Loucy (cell line): ENCODE measurements around the gene TCN1.
"Not testable (repeated sequence)": the region's sequence is repeated elsewhere in the genome, so short reads cannot be mapped to it uniquely, and the experiment has no call there.

Source experiments
- H2AFZ ChIP-seq: fragments of 200-600 bp; sonication (generic); 2 replicates; pipeline ENCODE4 v1.6.0; 2016; ENCODE audit warnings: antibody characterized with exemption, mild to moderate bottlenecking, low read length, moderate library complexity
- H3F3A ChIP-seq: fragments of 200-600 bp; 2 replicates; pipeline ENCODE4 v1.6.0; 2016; ENCODE audit warnings: antibody characterized with exemption, low read depth, mild to moderate bottlenecking
- H3K27me3 ChIP-seq: fragments of 200-600 bp; sonication (generic); 2 replicates; pipeline ENCODE4 v1.6.1; 2014; ENCODE audit warnings: low read length, mild to moderate bottlenecking; ENCODE audit not compliant: insufficient read depth, poor library complexity, severe bottlenecking
- H3K36me3 ChIP-seq: fragments of 200-600 bp; sonication (generic); 2 replicates; pipeline ENCODE4 v1.6.1; 2016; ENCODE audit warnings: low read length; ENCODE audit not compliant: insufficient read depth
- H3K4me1 ChIP-seq: fragments of 200-600 bp; sonication (generic); 2 replicates; pipeline ENCODE4 v1.5.1; 2014; ENCODE audit warnings: low read length, mild to moderate bottlenecking; ENCODE audit not compliant: insufficient read depth, poor library complexity, severe bottlenecking
- H3K4me2 ChIP-seq: fragments of 200-600 bp; sonication (generic); 2 replicates; pipeline ENCODE4 v1.6.0; 2014; ENCODE audit warnings: antibody characterized with exemption, low read length, low read depth, mild to moderate bottlenecking; ENCODE audit not compliant: poor library complexity, severe bottlenecking
- H3K4me3 ChIP-seq: fragments of 200-600 bp; sonication (generic); 2 replicates; pipeline ENCODE4 v1.5.1; 2014; ENCODE audit warnings: low read length, mild to moderate bottlenecking, mixed read lengths; ENCODE audit not compliant: poor library complexity, severe bottlenecking
- H3K79me2 ChIP-seq: fragments of 200-600 bp; sonication (generic); 2 replicates; pipeline ENCODE4 v1.6.1; 2014; ENCODE audit warnings: low read length; ENCODE audit not compliant: insufficient read depth
- H3K9ac ChIP-seq: fragments of 200-600 bp; sonication (generic); 2 replicates; pipeline ENCODE4 v1.6.0; 2014; ENCODE audit warnings: mild to moderate bottlenecking, low read depth, low read length, moderate library complexity; ENCODE audit not compliant: poor library complexity, severe bottlenecking
- H3K9me2 ChIP-seq: fragments of 200-600 bp; sonication (generic); replicated peaks from 2 replicates; pipeline ENCODE4 v1.6.1; 2016; ENCODE audit warnings: low read depth, low read length, mixed read lengths
- H3K9me3 ChIP-seq: fragments of 200-600 bp; sonication (generic); 2 replicates; pipeline ENCODE4 v1.6.1; 2014; ENCODE audit warnings: mild to moderate bottlenecking, antibody characterized with exemption, low read length, low read depth; ENCODE audit not compliant: insufficient read depth
- H4K20me1 ChIP-seq: fragments of 200-600 bp; sonication (generic); 2 replicates; pipeline ENCODE4 v1.6.0; 2014; ENCODE audit warnings: antibody characterized with exemption, low read length, mild to moderate bottlenecking; ENCODE audit not compliant: insufficient read depth, poor library complexity, severe bottlenecking
- EZH2phosphoT487 ChIP-seq: fragments of 200-600 bp; IDR thresholded peaks from 2 replicates; pipeline ENCODE4 v1.6.1; 2018; ENCODE audit warnings: antibody characterized with exemption, mild to moderate bottlenecking, moderate library complexity, borderline replicate concordance
- TF ChIP-seq, protein P1 (sequence below): fragments of 200-600 bp; sonication (generic); conservative IDR thresholded peaks from 2 replicates; pipeline ENCODE4 v1.5.1; 2014; ENCODE audit warnings: mild to moderate bottlenecking, antibody characterized with exemption, low read length

TCN1 gene

DNA sequence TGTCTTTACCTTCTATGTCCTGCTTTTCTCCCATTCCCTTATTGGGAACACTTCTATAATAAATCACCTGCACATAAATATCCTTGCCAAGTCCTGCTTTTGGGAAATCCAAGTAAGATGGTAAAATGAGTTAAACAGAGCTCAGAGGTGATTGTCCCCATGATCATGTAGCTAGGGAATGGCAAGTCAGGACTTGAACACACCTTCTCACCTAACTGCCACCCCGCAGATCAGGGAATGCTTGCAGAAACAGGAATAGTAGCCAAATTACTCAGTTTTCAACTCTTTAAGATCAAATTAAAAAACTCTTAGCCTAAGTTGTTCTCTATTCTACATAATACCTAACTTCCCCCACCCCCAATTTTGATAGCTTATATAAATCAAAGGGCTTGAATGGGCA lies 28.3 kb upstream of the TCN1 start:
- Histone ChIP-seq H3K27me3 (no peaks in the 10 kb centered on the region), H3K9me2 (no peaks in the 10 kb centered on the region), H3K4me2 (no peak overlapping the region), H3K79me2 (no peaks in the 10 kb centered on the region), H3K4me3 (no peak overlapping the region), H4K20me1 (no peaks in the 10 kb centered on the region), H3K9me3 (no peaks in the 10 kb centered on the region; the same call in 1 of the 2 replicates), H3K36me3 (no peaks in the 10 kb centered on the region), H3K9ac (no peak overlapping the region), H3F3A (no peaks in the 10 kb centered on the region), H3K4me1 (peaks cover 16% of the 10 kb centered on the region), H2AFZ (no peak overlapping the region)
- TF ChIP-seq, protein P1, sequence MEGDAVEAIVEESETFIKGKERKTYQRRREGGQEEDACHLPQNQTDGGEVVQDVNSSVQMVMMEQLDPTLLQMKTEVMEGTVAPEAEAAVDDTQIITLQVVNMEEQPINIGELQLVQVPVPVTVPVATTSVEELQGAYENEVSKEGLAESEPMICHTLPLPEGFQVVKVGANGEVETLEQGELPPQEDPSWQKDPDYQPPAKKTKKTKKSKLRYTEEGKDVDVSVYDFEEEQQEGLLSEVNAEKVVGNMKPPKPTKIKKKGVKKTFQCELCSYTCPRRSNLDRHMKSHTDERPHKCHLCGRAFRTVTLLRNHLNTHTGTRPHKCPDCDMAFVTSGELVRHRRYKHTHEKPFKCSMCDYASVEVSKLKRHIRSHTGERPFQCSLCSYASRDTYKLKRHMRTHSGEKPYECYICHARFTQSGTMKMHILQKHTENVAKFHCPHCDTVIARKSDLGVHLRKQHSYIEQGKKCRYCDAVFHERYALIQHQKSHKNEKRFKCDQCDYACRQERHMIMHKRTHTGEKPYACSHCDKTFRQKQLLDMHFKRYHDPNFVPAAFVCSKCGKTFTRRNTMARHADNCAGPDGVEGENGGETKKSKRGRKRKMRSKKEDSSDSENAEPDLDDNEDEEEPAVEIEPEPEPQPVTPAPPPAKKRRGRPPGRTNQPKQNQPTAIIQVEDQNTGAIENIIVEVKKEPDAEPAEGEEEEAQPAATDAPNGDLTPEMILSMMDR = no peak
- no peak for TF ChIP-seq EZH2phosphoT487

- no peaks in the 10 kb centered on the region for H3K79me2 ChIP-seq
- H3K4me2 ChIP-seq = no peak overlapping the region
- H3K36me3 ChIP-seq = no peaks in the 10 kb centered on the region
- no peaks in the 10 kb centered on the region for H3F3A ChIP-seq
- H3K9me2 ChIP-seq = no peaks in the 10 kb centered on the region
- H3K27me3 ChIP-seq = no peaks in the 10 kb centered on the region
- H3K4me1 ChIP-seq = peaks cover 10% of the 10 kb centered on the region
- no peaks in the 10 kb centered on the region for H4K20me1 ChIP-seq
- H3K4me3 ChIP-seq = no peak overlapping the region
- no peaks in the 10 kb centered on the region; the same call in 1 of the 2 replicates for H3K9me3 ChIP-seq
- peak overlapping the region; percentile 77; the same call in 1 of the 2 replicates for H2AFZ ChIP-seq
- peak overlapping the region; percentile 27 for H3K9ac ChIP-seq
- TF ChIP-seq EZH2phosphoT487 = no peak
- TF ChIP-seq, protein P1 = no peak
Measured at GRCh38 chr11:59891781-59892181, 25.5 kb upstream of the TCN1 start.

DNA sequence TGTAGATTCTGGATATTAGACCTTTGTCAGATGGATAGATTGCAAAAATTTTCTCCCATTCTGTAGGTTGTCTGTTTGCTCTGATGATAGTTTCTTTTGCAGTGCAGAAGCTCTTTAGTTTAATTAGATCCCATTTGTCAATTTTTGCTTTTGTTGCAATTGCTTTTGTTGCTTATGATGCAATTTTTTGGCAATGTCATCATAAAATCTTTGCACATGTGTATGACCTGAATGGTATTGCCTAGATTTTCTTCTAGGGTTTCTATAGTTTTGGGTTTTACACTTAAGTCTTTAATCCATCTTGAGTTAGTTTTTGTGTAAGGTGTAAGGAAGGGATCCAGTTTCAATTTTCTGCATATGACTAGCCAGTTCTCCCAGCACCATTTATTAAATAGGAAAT lies 20.9 kb upstream of the TCN1 start:
- H3K36me3 ChIP-seq, H3K4me1 ChIP-seq, H4K20me1 ChIP-seq, H2AFZ ChIP-seq, H3K27me3 ChIP-seq, H3F3A ChIP-seq, H3K4me2 ChIP-seq, H3K4me3 ChIP-seq, H3K9ac ChIP-seq, H3K9me3 ChIP-seq, H3K9me2 ChIP-seq, H3K79me2 ChIP-seq: not testable (repeated sequence)

- Histone ChIP-seq H3K27me3 (no peaks in the 10 kb centered on the region), H3K4me2 (no peak overlapping the region), H3K4me1 (no peaks in the 10 kb centered on the region), H3F3A (no peaks in the 10 kb centered on the region), H4K20me1 (no peaks in the 10 kb centered on the region), H3K4me3 (no peak overlapping the region), H3K9me3 (no peaks in the 10 kb centered on the region), H3K79me2 (no peaks in the 10 kb centered on the region), H2AFZ (no peak overlapping the region), H3K9ac (no peak overlapping the region), H3K36me3 (no peaks in the 10 kb centered on the region), H3K9me2 (no peaks in the 10 kb centered on the region)
- TF ChIP-seq EZH2phosphoT487 = no peak
- TF ChIP-seq, protein P1 = no peak
Measured at GRCh38 chr11:59883597-59883996, 17.3 kb upstream of the TCN1 start.
